Activated T-cell treated with anti-CD3 and anti-CD28 coated beads, Interleukin-2, amount 50 U/mL, for 4 hours (primary cell): ENCODE measurements around the gene SALL3. TPM values are rescaled to one million over a fixed set of nuclear protein-coding genes. Genes with fewer than 3 reads are reported as not detected.

ENCODE experiments used
- ATAC-seq, 2 donors: fragments of 200-7000 bp; cut with Tn5 transposase; one replicate each; pipeline ENCODE4 v1.10.0; 2021
- DNase-seq: peaks from one replicate; pipeline ENCODE4 v3.0.0-alpha.2; 2020
- H3K27me3 Mint-ChIP-seq: one replicate; pipeline ENCODE4 v1.8.0; 2021; ENCODE audit warnings: low read depth, mixed read lengths
- H3K36me3 Mint-ChIP-seq: one replicate; pipeline ENCODE4 v1.8.0; 2022; ENCODE audit warnings: mixed read lengths; ENCODE audit not compliant: insufficient read depth
- H3K4me1 Mint-ChIP-seq: one replicate; pipeline ENCODE4 v1.8.0; 2021; ENCODE audit warnings: low read depth, mixed read lengths
- H3K4me3 Mint-ChIP-seq: one replicate; pipeline ENCODE4 v1.8.0; 2021; ENCODE audit warnings: mild to moderate bottlenecking, moderate library complexity, mixed read lengths
- H3K9me3 Mint-ChIP-seq: one replicate; pipeline ENCODE4 v1.8.0; 2021; ENCODE audit warnings: mixed read lengths
- total RNA-seq, 3 donors: library from RNA; stranded (reverse); gene quantifications; one replicate each; pipeline ENCODE4 v1.2.1, GENCODE V29; 2021

Gene SALL3
- total RNA-seq, 3 donors from 2014 or later, result not detected

- Mint-ChIP-seq H3K27me3 (peaks cover 64% of the 10 kb centered on the region), H3K9me3 (peaks cover 4% of the 10 kb centered on the region), H3K4me1 (peaks cover 13% of the 10 kb centered on the region), H3K4me3 (no peak overlapping the region), H3K36me3 (no peaks in the 10 kb centered on the region)
- DNase-seq (no peak), ATAC-seq (no peak)
Observed at GRCh38 chr18:78980777-78981380, 1.3 kb downstream of the SALL3 start.

- Mint-ChIP-seq H3K4me1 (peaks cover 13% of the 10 kb centered on the region), H3K36me3 (no peaks in the 10 kb centered on the region), H3K9me3 (peaks cover 4% of the 10 kb centered on the region), H3K4me3 (peak overlapping the region; percentile 20), H3K27me3 (peaks cover 63% of the 10 kb centered on the region)
- DNase-seq (no peak), ATAC-seq (no peak)
Observed at GRCh38 chr18:78981394-78981831, 1.8 kb downstream of the SALL3 start.

- ATAC-seq, result no peak
- H3K36me3 Mint-ChIP-seq, result no peaks in the 10 kb centered on the region
- H3K9me3 Mint-ChIP-seq, result peaks cover 4% of the 10 kb centered on the region
- H3K4me1 Mint-ChIP-seq, result peaks cover 13% of the 10 kb centered on the region
- H3K27me3 Mint-ChIP-seq, result peaks cover 57% of the 10 kb centered on the region
- no peak for DNase-seq
- H3K4me3 Mint-ChIP-seq, result no peak overlapping the region
Observed at GRCh38 chr18:78981989-78982620, 2.5 kb downstream of the SALL3 start.

GRCh38 chr18:78983512-78983911 lies 3.9 kb downstream of the SALL3 start:
- Mint-ChIP-seq H3K27me3 (peaks cover 55% of the 10 kb centered on the region), H3K36me3 (no peaks in the 10 kb centered on the region), H3K4me1 (peaks cover 8% of the 10 kb centered on the region), H3K4me3 (no peak overlapping the region), H3K9me3 (peaks cover 4% of the 10 kb centered on the region)
- DNase-seq, result no peak
- ATAC-seq, result no peak

- Mint-ChIP-seq H3K4me1 (peaks cover 8% of the 10 kb centered on the region), H3K27me3 (peaks cover 56% of the 10 kb centered on the region), H3K9me3 (peaks cover 4% of the 10 kb centered on the region), H3K36me3 (no peaks in the 10 kb centered on the region), H3K4me3 (no peak overlapping the region)
- ATAC-seq (peak; percentile 43 to 58), DNase-seq (no peak)
Observed at GRCh38 chr18:78984941-78985784, 5.5 kb downstream of the SALL3 start.

GRCh38 chr18:78986018-78986481 lies 6.4 kb downstream of the SALL3 start:
- Mint-ChIP-seq H3K4me3 (no peak overlapping the region), H3K36me3 (no peaks in the 10 kb centered on the region), H3K27me3 (peaks cover 56% of the 10 kb centered on the region), H3K4me1 (peaks cover 8% of the 10 kb centered on the region), H3K9me3 (peaks cover 4% of the 10 kb centered on the region)
- DNase-seq, result no peak
- no peak for ATAC-seq

GRCh38 chr18:78991446-78991845 lies 11.8 kb downstream of the SALL3 start:
- ATAC-seq (no peak), DNase-seq (no peak)
- H3K27me3 Mint-ChIP-seq, result peaks cover 14% of the 10 kb centered on the region
- no peak overlapping the region for H3K4me3 Mint-ChIP-seq
- no peaks in the 10 kb centered on the region for H3K9me3 Mint-ChIP-seq
- no peaks in the 10 kb centered on the region for H3K36me3 Mint-ChIP-seq
- H3K4me1 Mint-ChIP-seq, result no peaks in the 10 kb centered on the region

GRCh38 chr18:78992041-78993011 lies 12.7 kb downstream of the SALL3 start:
- Mint-ChIP-seq H3K4me3 (no peak overlapping the region), H3K36me3 (no peaks in the 10 kb centered on the region), H3K27me3 (peaks cover 14% of the 10 kb centered on the region), H3K9me3 (no peaks in the 10 kb centered on the region), H3K4me1 (no peaks in the 10 kb centered on the region)
- ATAC-seq (no peak), DNase-seq (no peak)

GRCh38 chr18:78993014-78993926 lies 13.7 kb downstream of the SALL3 start:
- no peak for ATAC-seq
- H3K36me3 Mint-ChIP-seq, result no peaks in the 10 kb centered on the region
- H3K9me3 Mint-ChIP-seq, result no peaks in the 10 kb centered on the region
- peaks cover 4% of the 10 kb centered on the region for H3K27me3 Mint-ChIP-seq
- H3K4me3 Mint-ChIP-seq, result no peak overlapping the region
- no peaks in the 10 kb centered on the region for H3K4me1 Mint-ChIP-seq
- no peak for DNase-seq

GRCh38 chr18:78994000-78994399 lies 14.4 kb downstream of the SALL3 start:
- Mint-ChIP-seq H3K36me3 (no peaks in the 10 kb centered on the region), H3K4me1 (no peaks in the 10 kb centered on the region), H3K4me3 (no peak overlapping the region), H3K9me3 (no peaks in the 10 kb centered on the region), H3K27me3 (peaks cover 6% of the 10 kb centered on the region)
- DNase-seq (no peak), ATAC-seq (no peak)

- DNase-seq (no peak), ATAC-seq (no peak)
- no peaks in the 10 kb centered on the region for H3K36me3 Mint-ChIP-seq
- no peak overlapping the region for H3K4me3 Mint-ChIP-seq
- H3K27me3 Mint-ChIP-seq, result peaks cover 10% of the 10 kb centered on the region
- H3K9me3 Mint-ChIP-seq, result no peaks in the 10 kb centered on the region
- no peaks in the 10 kb centered on the region for H3K4me1 Mint-ChIP-seq
Observed at GRCh38 chr18:78994531-78994930, 14.9 kb downstream of the SALL3 start.

GRCh38 chr18:78994977-78995582 lies 15.5 kb downstream of the SALL3 start:
- H3K9me3 Mint-ChIP-seq, result no peaks in the 10 kb centered on the region
- H3K36me3 Mint-ChIP-seq, result no peaks in the 10 kb centered on the region
- DNase-seq, result no peak
- no peaks in the 10 kb centered on the region for H3K4me1 Mint-ChIP-seq
- no peak overlapping the region for H3K4me3 Mint-ChIP-seq
- peaks cover 10% of the 10 kb centered on the region for H3K27me3 Mint-ChIP-seq
- ATAC-seq, result no peak
